Activated CD4-positive, alpha-beta T cell treated with anti-CD3 and anti-CD28 coated beads for 36 hours (primary cell): ENCODE measurements around the gene UNC93A. TPM values are rescaled to one million over a fixed set of nuclear protein-coding genes. Genes with fewer than 3 reads are reported as not detected.
"Not testable (repeated sequence)": the region's sequence is repeated elsewhere in the genome, so short reads cannot be mapped to it uniquely, and the experiment has no call there.

ENCODE experiments used
- ATAC-seq: fragments of 200-7000 bp; cut with Tn5 transposase; one replicate; pipeline ENCODE4 v1.10.0; 2021; ENCODE audit warnings: mild to moderate bottlenecking, moderate library complexity
- CTCF ChIA-PET: fragments of 350-600 bp; sonication (Branson Sonifier 250); formaldehyde crosslinking; loops from one replicate; lab custom pipeline; 2021; ENCODE audit warnings: antibody characterized with exemption; lab: Charles Lee
- POLR2A ChIA-PET: fragments of 350-600 bp; sonication (Branson Sonifier 250); formaldehyde crosslinking; loops from one replicate; lab custom pipeline; 2021; ENCODE audit warnings: antibody characterized with exemption, inconsistent platforms; lab: Charles Lee
- DNase-seq: peaks from one replicate; pipeline ENCODE4 v3.0.0-alpha.2; 2020
- H3K27ac Mint-ChIP-seq: one replicate; pipeline ENCODE4 v1.8.0; 2021; ENCODE audit warnings: mixed read lengths
- H3K27me3 Mint-ChIP-seq: one replicate; pipeline ENCODE4 v1.8.0; 2021; ENCODE audit warnings: mixed read lengths
- H3K36me3 Mint-ChIP-seq: one replicate; pipeline ENCODE4 v1.8.0; 2021; ENCODE audit warnings: low read depth, mixed read lengths
- H3K4me1 Mint-ChIP-seq: one replicate; pipeline ENCODE4 v1.8.0; 2021; ENCODE audit warnings: mixed read lengths
- H3K4me3 Mint-ChIP-seq: one replicate; pipeline ENCODE4 v1.8.0; 2021; ENCODE audit warnings: mild to moderate bottlenecking, moderate library complexity, mixed read lengths
- H3K9me3 Mint-ChIP-seq: one replicate; pipeline ENCODE4 v1.8.0; 2021; ENCODE audit warnings: low read depth, mixed read lengths
- intact Hi-C, 2 experiments: fragments of 100-400 bp; cut with DNase I in 1 of 2; cut with micrococcal nuclease in 1 of 2; formaldehyde crosslinking; loops; one replicate each; pipeline versions ENCODE4 v1.14.2 to v1.15.1; 2022 to 2024; cut with DNase I, micrococcal nuclease
- total RNA-seq, 2 experiments: library from RNA; stranded (reverse); gene quantifications; one replicate each; pipeline ENCODE4 v1.2.3, GENCODE V29; 2021

UNC93A gene
- total RNA-seq, 2 experiments from 2014 or later: not detected

DNA sequence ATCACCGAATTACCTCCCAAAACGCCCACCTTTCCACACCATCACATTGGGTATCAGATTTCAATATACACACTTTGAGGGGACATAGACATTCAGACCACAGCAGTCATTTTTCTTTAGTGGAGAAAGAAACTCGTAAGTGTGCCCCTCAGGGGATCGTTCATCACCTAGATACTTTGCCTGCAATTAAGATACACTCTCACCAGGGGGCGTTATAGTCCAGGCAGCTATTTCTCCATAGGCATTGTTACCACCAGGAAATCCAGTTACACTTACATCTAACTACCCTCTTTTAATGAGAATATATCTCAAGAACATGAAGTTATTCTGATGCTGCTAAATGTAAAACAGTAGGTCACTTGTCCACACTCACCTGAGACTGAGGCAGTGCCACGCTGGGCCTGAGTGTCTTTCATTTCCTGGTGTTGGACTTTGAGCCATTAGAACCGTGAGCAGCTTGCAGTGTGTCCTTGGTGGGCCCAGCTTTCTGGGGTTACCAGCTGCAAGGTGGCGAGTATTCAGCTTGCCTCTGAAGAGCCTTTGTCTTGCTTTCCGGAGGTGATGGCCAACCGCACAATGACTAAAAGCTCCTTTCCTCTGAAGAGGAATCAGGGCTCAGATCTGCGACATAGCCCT lies 35.1 kb upstream of the UNC93A start:
- DNase-seq: no peak
- Mint-ChIP-seq H3K9me3 (peaks cover 3% of the 10 kb centered on the region), H3K36me3 (no peaks in the 10 kb centered on the region), H3K27ac (no peak overlapping the region), H3K4me3 (no peak overlapping the region), H3K27me3 (peaks cover 14% of the 10 kb centered on the region), H3K4me1 (no peaks in the 10 kb centered on the region)
- intact Hi-C loops: no loop called here
- no peak for ATAC-seq
- CTCF ChIA-PET: interaction anchor here (0.6 to 0.7 kb wide), 3 partner anchors 11 to 26 kb away, joined by 3 to 4 read pairs (median 3); no protein-coding TSS in a partner anchor
- POLR2A ChIA-PET: no interaction called here

DNA sequence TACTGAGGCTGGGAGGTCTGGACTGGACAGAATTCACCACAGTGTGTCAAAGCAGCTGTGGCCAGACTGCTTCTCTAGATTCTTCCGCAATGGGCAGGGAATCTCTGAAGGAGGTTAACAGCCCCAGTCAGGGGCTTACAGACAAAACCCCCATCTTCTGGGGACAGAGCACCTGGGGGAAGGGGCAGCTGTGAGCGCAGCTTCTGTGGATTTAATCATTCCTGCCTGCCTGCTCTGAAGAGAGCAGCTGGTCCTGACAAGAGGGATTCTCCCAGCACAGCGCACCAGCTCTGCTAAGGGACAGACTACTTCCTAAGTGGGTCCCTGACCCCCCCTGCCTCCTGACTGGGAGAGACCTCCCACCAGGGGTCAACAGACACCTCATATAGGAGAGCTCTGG lies 32.5 kb upstream of the UNC93A start:
- Mint-ChIP-seq H3K27me3 (peaks cover 26% of the 10 kb centered on the region), H3K9me3 (peaks cover 3% of the 10 kb centered on the region), H3K27ac (no peak overlapping the region), H3K4me3 (no peak overlapping the region), H3K36me3 (no peaks in the 10 kb centered on the region), H3K4me1 (no peaks in the 10 kb centered on the region)
- ChIA-PET POLR2A (no interaction called here), CTCF (interaction anchor here (1.5 to 1.6 kb wide), 2 partner anchors 12 to 17 kb away, joined by 3 to 4 read pairs; no protein-coding TSS in a partner anchor)
- ATAC-seq (no peak), DNase-seq (no peak)
- intact Hi-C loops: no loop called here

DNA sequence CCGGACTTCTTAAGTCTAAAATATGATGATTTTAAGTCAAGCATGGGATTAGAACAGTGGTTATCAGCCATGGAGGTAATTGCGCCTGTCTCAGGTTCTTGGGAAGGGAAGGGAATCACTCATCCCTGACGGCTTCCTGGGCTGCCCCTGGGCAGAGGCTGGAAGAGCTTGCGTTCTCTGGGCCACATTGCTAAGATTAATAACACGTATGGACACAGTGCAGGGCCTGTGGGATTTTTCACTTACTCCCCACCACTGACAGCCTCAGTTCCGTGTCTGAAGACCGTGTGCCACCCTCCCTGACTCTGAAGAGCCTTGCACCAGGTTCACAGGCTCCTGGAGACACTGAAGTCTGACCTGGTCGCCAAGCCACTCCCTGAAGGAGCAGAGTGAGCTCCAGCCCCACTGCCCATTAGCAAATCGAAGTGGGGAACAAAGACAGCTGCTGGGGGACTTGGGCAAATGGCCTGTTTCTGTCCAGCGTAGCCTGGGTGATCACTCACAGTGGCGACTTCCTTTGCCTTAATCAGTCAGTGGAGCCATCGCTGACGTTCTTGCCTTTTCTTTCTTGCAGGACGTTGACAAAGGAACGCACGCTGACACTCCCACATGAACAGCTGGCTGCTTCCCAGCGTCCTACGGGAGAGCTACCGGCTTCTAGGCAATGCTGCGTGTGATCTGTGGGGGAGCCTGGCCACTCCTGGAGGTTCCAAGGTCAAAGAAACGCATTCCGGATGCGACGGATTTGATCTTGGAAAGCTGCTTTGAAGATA lies 24.9 kb upstream of the UNC93A start:
- POLR2A ChIA-PET, ATAC-seq: not testable (repeated sequence)
- H3K27me3 Mint-ChIP-seq: peaks cover 15% of the 10 kb centered on the region

DNA sequence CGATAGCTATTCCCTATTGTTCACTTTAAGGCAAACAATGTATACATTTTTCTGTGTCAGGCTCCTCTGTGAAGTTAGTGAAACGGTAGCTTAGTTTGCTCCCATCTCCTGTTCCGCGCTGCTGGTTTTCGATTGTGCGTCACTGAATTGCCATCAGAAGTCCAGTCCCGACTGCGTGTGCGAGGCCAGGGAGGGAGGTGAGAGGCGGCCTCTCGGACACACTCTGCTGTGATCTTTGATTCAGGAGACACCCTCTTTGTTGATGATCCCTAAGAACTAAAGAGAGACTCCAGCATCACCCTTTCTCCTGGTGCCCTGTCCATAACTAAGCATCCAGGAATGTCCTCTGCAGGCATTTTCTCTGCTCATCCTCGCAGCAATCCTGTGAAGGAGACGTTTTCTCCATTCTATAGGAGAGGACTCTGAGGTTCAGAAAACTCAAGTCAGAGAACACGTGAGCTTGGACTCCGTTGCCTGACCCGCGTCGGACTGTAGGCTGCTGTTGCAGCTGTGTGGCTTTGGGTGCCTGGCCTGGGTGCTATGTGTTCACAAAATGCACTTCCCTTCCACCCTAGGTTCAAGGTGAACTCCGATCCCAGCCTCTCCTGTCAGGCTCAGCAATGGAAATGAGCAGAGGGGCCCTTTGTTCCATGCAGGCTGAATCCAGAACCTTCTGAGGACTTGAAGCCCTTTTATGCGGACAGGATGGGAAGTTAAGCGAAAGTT lies 24.1 kb upstream of the UNC93A start:
- intact Hi-C loops: no loop called here
- H3K9me3 Mint-ChIP-seq: no peaks in the 10 kb centered on the region
- peaks cover 12% of the 10 kb centered on the region for H3K27me3 Mint-ChIP-seq
- ChIA-PET CTCF (interaction anchor here (0.6 kb wide), 1 partner anchor 11 kb away, joined by 3 read pairs; no protein-coding TSS in a partner anchor), POLR2A (no interaction called here)
- no peaks in the 10 kb centered on the region for H3K36me3 Mint-ChIP-seq
- DNase-seq (no peak), ATAC-seq (no peak)
- H3K4me3 Mint-ChIP-seq: no peak overlapping the region
- H3K27ac Mint-ChIP-seq: no peak overlapping the region
- H3K4me1 Mint-ChIP-seq: no peaks in the 10 kb centered on the region

More for the DNA sequence above, 24.9 kb upstream of the UNC93A start:
- DNase-seq, intact Hi-C loops, H3K27ac Mint-ChIP-seq, H3K4me3 Mint-ChIP-seq, H3K9me3 Mint-ChIP-seq, H3K36me3 Mint-ChIP-seq, H3K4me1 Mint-ChIP-seq: not testable (repeated sequence)
- CTCF ChIA-PET: interaction anchor here (1.0 kb wide), 1 partner anchor 22 kb away, joined by 3 read pairs; no protein-coding TSS in a partner anchor

DNA sequence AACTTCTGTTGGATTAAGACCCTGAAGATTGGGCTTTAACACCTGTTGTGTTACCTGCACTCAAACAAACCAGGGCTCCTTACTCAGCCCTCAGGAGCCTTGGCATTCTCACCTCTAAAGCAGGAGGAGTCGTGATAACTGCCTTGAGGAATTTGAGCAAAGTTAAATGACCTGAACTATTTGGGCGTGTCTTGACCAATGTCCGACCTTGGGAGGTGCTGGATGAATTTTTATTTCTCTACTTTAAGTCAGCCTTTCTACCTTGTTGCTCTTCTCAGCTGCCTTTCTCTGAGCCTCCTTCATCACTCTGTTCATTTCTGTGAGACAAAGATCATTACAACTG lies 23.6 kb upstream of the UNC93A start:
- intact Hi-C loops, H3K27ac Mint-ChIP-seq, ATAC-seq, H3K4me3 Mint-ChIP-seq, H3K36me3 Mint-ChIP-seq, POLR2A ChIA-PET, DNase-seq, H3K4me1 Mint-ChIP-seq, H3K9me3 Mint-ChIP-seq, CTCF ChIA-PET: not testable (repeated sequence)
- H3K27me3 Mint-ChIP-seq: peaks cover 11% of the 10 kb centered on the region

DNA sequence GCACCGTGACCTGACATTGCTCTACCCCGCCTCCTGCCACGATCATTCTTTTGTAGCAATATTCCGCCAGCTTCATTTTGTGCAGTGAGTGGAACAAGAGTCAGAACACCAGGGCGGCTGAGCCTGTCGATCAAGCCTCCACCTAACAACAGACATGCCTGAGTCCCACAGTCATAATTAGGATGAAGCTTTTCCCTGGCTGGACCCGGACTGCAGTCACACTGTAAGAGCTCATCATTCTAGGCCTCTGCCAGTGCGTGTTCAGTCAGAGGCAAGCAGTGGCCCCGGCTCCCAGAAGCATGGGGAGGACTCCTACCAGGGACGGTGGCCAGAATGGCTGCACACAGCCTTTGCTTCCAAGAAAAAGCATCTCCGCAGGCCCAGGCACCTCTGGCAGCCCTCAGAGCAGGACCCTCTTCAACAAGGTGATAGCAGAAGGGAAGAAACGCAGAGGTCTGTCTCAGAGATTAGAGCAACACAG lies 23.2 kb upstream of the UNC93A start:
- Mint-ChIP-seq H3K4me1 (no peaks in the 10 kb centered on the region), H3K9me3 (no peaks in the 10 kb centered on the region), H3K4me3 (no peak overlapping the region), H3K27ac (no peak overlapping the region), H3K36me3 (no peaks in the 10 kb centered on the region), H3K27me3 (peaks cover 7% of the 10 kb centered on the region)
- ChIA-PET CTCF (no interaction called here), POLR2A (no interaction called here)
- intact Hi-C loops: no loop called here
- no peak for ATAC-seq
- no peak for DNase-seq

DNA sequence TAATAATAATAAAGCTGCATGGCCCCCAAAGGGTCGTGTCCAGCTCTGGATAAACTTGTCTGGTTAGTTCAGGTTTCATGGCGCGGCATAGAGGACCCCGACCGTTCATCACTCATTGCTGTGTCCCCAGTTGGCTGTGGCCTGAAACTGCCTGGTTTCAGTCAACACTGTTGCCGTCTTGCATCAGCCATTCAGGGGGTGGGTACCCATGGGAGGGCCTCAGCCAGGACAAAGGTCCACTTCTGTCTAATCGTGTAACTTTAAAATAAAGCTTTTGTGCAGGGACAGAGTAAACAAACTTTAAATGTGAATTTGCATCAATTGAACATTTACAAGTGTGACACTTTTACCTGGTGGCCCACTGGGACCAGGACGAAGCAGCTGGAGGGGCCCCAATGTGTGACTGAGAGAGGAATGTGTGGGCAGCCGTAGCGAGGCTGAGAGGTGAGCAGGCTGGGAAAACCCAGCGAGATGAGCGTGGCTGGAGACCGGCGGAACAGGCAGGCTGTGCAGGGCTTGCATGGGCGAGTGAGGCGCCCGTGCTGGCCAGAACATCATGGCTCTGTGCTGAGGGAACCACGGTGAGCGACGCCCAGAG lies 22.3 kb upstream of the UNC93A start:
- Mint-ChIP-seq H3K27ac (no peak overlapping the region), H3K27me3 (peaks cover 4% of the 10 kb centered on the region), H3K9me3 (no peaks in the 10 kb centered on the region), H3K4me3 (no peak overlapping the region), H3K4me1 (no peaks in the 10 kb centered on the region), H3K36me3 (no peaks in the 10 kb centered on the region)
- intact Hi-C loops: no loop called here
- ChIA-PET CTCF (no interaction called here), POLR2A (no interaction called here)
- DNase-seq (no peak), ATAC-seq (no peak)

DNA sequence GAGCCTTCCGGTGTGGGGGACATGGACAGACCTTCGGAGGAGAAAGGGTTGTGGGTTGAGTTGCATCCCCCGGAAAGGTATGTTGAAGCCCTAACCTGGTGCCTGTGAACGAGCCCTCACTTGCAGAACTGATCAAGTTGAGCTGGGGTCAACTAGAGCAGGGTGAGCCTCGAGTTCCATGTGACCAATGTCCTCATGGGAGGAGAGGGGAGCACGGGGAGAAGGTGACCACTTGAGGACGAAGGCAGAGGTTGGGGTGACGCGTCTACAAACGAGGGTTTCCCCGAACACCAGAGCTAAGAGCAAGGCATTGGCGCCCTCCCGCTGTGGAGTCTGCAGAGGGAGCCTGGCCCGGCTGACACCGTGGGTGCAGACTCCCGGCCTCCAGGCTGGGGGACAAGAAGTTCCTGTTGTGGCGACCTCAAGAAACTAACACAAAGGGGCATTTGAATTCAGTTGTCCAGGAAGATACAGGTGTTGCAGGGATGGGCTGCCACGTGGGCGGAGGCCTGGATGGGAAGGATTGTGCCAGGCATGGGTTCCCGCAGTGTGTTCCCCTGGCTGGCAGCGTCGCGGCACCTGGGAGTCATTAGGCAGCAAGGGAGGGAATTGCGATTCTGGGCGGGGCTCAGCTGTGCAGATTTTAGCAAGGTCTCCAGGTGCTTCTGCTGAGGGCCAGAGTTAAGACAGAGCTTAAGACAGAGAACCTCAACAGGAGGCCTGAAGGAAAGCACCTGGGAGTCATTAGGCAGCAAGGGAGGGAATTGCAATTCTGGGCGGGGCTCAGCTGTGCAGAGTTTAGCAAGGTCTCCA lies 20.4 kb upstream of the UNC93A start:
- POLR2A ChIA-PET: no interaction called here
- Mint-ChIP-seq H3K27me3 (peaks cover 2% of the 10 kb centered on the region), H3K9me3 (no peaks in the 10 kb centered on the region), H3K4me1 (no peaks in the 10 kb centered on the region), H3K4me3 (no peak overlapping the region), H3K36me3 (no peaks in the 10 kb centered on the region), H3K27ac (no peak overlapping the region)
- ATAC-seq: no peak
- intact Hi-C loops: no loop called here
- no peak for DNase-seq
- CTCF ChIA-PET: no interaction called here

DNA sequence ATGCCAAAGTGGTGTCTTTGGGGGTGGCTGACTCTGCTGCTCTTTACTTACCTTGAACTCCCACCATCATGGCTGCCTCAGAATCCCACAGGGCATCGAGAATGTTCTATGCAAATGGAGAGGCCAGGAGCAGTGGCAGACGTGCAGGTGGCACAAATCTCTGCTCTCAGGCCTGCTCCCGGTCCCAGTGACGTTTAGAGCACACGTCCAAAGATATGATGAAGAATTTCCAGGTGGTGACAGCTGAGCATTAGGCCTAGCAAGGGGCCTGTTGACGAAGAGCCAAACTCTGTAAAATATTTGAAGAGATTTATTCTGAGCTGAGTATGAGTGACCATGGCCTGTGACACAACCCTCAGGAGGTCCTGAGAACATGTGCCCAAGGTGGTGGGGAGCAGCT lies 19.0 kb upstream of the UNC93A start:
- POLR2A ChIA-PET: no interaction called here
- no peak overlapping the region for H3K27ac Mint-ChIP-seq
- no peak for DNase-seq
- no peaks in the 10 kb centered on the region for H3K4me1 Mint-ChIP-seq
- no peaks in the 10 kb centered on the region for H3K9me3 Mint-ChIP-seq
- no peaks in the 10 kb centered on the region for H3K27me3 Mint-ChIP-seq
- CTCF ChIA-PET: interaction anchor here (0.9 kb wide), 1 partner anchor 18 kb away, joined by 4 read pairs; no protein-coding TSS in a partner anchor
- no peak for ATAC-seq
- no peaks in the 10 kb centered on the region for H3K36me3 Mint-ChIP-seq
- intact Hi-C loops: no loop called here
- H3K4me3 Mint-ChIP-seq: no peak overlapping the region

DNA sequence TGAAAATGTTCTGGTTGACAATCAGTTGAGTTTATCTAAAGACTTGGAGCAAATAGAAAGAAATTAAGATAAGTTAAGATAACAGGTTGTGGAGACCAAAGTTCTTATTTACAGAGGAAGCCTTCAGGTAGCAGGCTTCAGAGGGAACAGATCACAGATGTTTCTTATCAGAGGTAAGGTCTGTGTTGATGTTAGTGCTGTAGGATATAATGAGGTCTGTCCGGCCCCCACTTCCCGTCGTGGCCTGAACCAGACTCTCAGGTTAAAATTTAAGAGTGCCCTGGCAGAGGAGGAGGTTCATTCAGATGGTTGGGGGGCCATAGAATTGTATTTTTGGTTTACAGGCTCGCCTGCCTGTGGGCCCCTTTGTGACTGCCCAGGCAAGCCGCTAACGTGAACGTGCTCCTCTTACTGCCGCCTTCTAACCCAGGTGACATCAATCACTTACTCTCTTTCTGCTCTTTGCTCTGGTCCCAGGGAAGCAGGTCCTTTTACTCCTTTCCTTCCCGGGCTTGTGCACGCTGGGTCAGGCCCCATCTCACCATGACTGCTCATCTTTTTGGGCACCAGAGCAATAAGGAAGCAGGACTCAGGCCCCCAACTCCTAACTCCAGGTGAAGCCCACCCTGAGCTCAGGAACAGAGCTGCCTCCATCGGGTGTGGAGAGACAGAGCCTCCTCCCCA lies 18.3 kb upstream of the UNC93A start:
- ChIA-PET CTCF (interaction anchor here (0.9 kb wide), 1 partner anchor 18 kb away, joined by 4 read pairs; no protein-coding TSS in a partner anchor), POLR2A (no interaction called here)
- H3K4me3 Mint-ChIP-seq: no peak overlapping the region
- ATAC-seq (no peak), DNase-seq (no peak)
- H3K4me1 Mint-ChIP-seq: no peaks in the 10 kb centered on the region
- intact Hi-C loops: no loop called here
- peaks cover 3% of the 10 kb centered on the region for H3K27me3 Mint-ChIP-seq
- no peaks in the 10 kb centered on the region for H3K36me3 Mint-ChIP-seq
- H3K9me3 Mint-ChIP-seq: no peaks in the 10 kb centered on the region
- H3K27ac Mint-ChIP-seq: no peak overlapping the region
